ENCODE results near the gene LRSAM1.
"Not testable (repeated sequence)": the region's sequence is repeated elsewhere in the genome, so short reads cannot be mapped to it uniquely, and the experiment has no call there.

The LRSAM1 gene

GRCh38 chr9:127455324-127455992 is 4.1 kb downstream of the LRSAM1 start:
- in situ Hi-C loops (cut with HindIII; ENCODE audit: low sequenced_read_pairs): no loop called here

- in situ Hi-C loops (cut with HindIII; ENCODE audit: low sequenced_read_pairs): no loop called here
Measured at GRCh38 chr9:127457191-127457878, 6.0 kb downstream of the LRSAM1 start.

GRCh38 chr9:127458921-127459320 is 7.6 kb downstream of the LRSAM1 start:
- in situ Hi-C loops (cut with HindIII; ENCODE audit: low sequenced_read_pairs): no loop called here

DNA sequence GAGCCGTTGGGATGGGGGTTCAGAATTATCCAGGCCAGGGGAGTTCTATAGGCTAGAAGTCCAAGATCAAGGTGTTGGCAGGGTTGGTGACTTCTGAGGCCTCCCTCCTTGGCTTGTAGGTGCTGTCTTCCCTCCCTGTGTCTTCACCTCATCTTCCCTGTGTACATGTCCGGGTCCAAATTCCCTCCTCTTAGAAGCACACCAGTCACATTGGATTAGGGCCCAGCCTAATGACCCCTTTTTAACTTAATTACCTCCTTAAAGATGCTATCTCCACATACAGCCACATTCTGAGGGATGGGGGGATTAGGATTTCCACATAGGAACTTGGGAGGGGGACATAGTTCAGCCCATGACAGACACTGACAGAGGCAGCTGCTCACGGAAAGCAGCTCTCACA is 12.1 kb downstream of the LRSAM1 start:
- in situ Hi-C loops (cut with HindIII; ENCODE audit: low sequenced_read_pairs): no loop called here

DNA sequence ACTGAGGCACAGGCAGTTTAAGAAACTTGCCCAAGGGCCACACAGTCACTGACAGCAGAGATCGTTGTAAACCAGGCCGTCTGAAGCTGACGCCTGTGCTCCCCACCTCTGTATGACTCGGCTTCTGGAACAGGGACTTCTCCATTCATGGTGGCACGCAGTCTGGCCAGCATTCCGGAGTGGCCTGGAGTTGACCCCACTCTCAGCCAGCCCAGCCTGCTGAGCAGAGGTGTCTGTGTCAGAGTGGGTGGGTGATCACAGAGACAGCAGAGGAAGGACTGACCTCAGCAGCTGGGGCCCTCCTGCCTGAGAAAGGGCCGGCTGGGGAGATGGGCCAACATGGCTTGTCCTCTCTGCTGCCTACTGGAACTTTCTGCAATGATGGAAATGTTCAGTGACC is 12.6 kb downstream of the LRSAM1 start:
- in situ Hi-C loops (cut with HindIII; ENCODE audit: low sequenced_read_pairs): no loop called here

DNA sequence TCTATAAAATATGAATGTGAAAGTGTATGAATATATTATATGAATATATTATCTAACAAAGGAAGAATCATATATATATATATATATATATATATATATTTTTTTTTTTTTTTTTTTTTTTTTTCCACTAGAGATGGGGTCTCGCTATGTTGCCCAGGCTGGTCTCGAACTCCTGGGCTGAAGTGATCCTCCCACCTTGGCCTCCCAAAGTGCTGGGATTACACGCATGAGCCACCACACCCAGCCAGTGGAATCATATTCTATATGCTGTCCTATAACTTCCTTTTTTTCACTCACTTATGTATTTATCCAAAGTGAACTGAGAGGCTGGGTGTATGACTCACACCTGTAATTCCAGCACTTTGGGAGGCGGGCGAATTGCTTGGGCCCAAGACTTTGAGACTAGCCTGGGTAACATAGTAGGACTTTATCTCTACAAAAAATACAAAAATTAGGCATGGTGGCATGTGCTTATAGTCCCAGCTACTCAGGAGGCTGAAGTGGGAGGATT is 15.2 kb downstream of the LRSAM1 start:
- in situ Hi-C loops (cut with HindIII; ENCODE audit: low sequenced_read_pairs): not testable (repeated sequence)

DNA sequence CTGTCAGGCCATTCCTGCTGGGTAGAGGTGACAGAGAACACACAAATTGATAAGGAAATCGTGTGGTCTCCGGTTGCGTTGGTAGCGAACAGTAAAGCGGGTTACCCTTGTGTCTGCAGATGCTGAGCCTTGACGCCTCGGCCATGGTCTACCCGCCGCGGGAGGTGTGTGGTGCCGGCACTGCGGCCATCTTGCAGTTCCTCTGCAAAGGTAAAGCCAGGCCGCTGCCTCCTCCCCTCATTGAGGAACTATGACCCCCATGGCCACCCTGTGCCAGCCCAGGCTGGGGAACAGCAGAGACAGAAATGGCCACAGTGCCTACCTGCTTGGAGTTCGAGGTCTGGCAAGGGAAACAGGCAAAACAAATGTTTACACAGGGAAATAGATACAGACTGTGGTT is 16.3 kb downstream of the LRSAM1 start:
- in situ Hi-C loops (cut with HindIII; ENCODE audit: low sequenced_read_pairs): no loop called here

DNA sequence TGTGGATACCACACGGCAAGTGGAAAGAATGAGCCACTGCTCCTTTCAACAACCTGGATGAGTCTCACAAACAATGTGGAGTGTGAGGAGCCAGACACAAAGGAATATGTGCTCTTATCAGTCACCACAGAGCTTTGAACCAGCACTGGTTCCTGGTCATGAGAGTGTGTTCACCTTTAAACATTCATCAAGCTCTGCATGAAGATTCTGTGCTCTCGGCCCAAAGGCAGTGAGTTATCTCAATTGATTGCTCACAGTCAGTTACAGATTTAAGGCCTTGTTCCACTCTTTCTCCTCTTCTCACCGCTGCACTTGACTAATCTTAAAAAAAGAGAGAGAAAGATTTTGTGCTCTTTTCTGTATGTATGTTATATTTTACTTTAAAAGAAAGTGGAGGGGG is 19.4 kb downstream of the LRSAM1 start:
- in situ Hi-C loops (cut with HindIII; ENCODE audit: low sequenced_read_pairs): no loop called here

DNA sequence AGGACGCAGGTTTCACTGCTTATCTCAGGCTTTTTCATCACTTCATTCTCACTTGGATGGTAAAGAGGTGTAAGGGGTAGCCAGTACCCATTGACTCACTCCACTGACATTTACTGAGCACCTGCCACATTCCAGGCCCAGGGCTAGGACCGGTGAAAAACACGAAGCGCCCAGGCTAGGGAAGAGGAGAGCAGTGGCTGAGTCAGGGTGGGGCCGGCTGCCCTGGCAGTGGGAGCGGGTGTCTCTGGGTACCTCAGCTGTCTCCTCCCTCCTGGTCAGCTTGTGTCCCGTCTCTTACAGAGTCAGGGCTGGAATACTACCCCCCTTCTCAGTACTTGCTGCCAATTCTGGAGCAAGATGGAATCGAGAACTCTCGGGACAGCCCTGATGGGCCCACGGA is 22.2 kb downstream of the LRSAM1 start:
- in situ Hi-C loops (cut with HindIII; ENCODE audit: low sequenced_read_pairs): no loop called here

DNA sequence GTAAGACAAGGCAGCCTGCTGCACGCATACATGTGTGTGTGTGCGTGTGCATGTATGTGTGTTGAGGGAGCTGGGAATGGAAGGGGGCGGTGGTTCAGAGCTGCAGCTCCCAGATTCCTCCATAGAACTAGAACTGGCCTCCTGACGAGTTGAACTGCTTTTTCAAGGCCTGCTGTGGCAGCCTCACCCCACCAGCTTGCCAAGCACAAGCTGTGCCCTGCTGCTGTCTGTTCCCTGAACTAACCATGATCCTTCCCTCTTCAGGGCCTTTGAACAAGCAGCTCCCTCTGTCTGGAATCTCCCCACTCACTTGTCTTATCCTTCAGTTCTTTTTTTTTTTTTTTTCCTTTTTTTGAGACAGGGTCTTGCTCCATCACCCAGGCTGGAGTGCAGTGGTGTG is 22.6 kb downstream of the LRSAM1 start:
- in situ Hi-C loops (cut with HindIII; ENCODE audit: low sequenced_read_pairs): no loop called here

DNA sequence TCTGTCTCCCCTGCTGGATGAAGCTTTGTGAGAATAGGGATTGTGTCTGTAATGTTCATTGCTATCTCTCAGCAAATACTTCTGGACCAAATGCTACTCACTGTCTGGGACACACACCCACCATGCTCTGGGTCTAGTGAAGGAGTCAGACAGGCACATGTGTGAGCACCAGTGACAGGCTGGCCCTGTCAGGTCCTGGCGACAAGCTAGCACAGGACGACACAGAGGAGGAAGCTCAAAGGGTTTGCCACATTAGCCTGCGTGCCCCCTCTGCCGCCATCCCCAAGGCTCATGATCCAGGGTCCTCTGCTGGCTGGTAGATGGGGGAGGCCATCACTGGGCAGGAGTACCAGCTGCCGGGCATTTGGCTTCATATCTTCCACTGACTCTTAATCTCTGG is 23.3 kb downstream of the LRSAM1 start:
- in situ Hi-C loops (cut with HindIII; ENCODE audit: low sequenced_read_pairs): no loop called here

DNA sequence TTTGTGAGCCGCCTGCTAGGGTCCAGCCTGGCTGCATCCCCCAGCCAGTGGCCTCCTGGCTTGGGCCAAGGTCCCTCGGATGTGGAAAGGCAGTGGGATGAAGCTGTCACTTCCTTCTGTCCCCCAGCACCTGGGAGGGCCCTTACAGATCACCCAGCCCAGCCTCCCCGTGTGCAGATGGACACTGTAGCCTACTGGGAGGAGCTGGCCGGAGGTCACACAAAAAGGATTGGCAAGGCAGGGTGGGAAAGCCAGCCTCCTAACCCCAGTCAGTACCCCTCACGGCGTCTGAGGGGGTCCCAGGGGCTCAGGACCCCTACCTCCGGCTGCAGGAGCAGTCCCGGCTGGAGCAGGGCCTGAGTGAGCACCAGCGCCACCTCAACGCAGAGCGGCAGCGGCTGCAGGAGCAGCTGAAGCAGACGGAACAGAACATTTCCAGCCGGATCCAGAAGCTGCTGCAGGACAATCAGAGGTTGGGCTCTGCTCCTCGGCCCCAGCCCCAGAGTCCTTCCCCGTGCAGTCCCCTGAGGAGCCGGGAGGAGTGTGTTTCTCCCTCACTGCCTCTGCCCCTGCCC is 28.3 kb downstream of the LRSAM1 start:
- in situ Hi-C loops (cut with HindIII; ENCODE audit: low sequenced_read_pairs): no loop called here

GRCh38 chr9:127482662-127483061 is 31.4 kb downstream of the LRSAM1 start:
- in situ Hi-C loops (cut with HindIII; ENCODE audit: low sequenced_read_pairs): no loop called here

DNA sequence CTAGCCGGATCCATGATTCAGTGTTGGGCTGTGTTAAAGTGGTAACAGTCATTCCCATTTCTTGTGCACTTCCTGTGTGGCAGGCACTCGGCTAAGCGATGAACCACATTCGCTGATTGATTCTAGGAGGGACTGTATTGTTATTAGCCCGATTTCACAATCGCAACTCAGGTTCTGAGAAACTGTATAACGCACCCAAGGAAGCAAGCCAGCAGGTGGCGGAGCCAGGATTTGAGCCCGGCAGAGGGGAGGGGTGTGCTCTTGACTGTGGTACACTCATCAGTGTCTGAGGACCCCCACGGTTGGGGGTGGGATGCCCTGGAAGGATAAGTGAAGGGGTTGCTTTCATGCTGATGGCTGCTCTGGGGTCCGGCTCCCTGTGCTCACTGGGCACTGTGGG is 34.7 kb downstream of the LRSAM1 start:
- in situ Hi-C loops (cut with HindIII; ENCODE audit: low sequenced_read_pairs): no loop called here

DNA sequence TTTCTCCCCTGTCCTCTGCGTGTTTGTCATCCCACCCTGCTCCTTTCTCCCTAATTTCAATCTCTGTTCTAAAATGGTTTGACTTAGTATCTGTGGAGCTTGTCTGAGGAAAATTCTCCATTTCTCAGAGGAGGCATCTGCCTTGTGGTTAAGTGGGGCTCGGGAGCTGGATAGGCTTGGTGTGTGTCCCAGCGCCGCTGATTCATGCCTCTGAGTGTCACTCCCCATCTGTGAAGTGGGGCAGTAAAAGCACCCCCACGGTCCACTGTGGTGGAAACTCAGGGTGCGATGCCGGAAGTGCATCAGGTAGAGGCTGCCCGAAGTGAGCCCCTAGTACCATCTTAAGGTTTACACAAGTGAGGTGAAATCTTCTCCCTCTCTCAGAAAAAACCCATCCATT is 37.6 kb downstream of the LRSAM1 start:
- in situ Hi-C loops (cut with HindIII; ENCODE audit: low sequenced_read_pairs): no loop called here

DNA sequence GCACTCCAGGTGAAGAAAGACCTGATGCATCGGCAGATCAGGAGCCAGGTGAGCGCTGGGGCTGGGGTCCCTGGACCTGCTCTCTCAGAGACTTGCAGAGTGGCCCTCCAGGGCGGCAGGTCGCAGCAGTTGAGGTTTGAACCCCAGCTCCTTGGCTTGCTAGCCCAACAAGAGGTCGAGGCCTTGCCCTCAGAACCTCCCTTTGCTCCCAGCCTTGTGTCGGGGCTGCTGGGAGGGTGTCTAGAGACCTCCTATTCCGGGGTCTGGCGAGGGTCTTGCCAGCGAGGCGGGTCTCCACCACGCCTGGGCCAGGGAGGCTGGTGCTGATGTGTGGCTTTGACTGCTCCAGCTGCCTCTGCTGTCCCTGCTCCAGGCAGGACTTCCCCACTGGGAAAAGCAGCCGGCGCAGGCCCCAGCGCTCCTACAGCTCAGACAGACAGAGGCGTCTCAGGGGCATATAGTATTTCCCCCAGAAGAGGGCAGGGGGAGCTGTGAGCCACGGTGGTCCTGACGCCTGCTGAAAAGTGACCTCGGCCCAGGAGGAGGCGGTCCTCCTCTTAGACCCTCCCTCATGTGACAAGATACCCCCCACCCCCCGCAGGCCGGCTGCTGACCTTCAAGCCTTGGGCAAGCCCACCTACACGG is 38.3 kb downstream of the LRSAM1 start:
- in situ Hi-C loops (cut with HindIII; ENCODE audit: low sequenced_read_pairs): no loop called here

GRCh38 chr9:127490535-127491230 is 39.4 kb downstream of the LRSAM1 start:
- in situ Hi-C loops (cut with HindIII; ENCODE audit: low sequenced_read_pairs): no loop called here

GRCh38 chr9:127491516-127491915 is 40.2 kb downstream of the LRSAM1 start:
- in situ Hi-C loops (cut with HindIII; ENCODE audit: low sequenced_read_pairs): no loop called here

DNA sequence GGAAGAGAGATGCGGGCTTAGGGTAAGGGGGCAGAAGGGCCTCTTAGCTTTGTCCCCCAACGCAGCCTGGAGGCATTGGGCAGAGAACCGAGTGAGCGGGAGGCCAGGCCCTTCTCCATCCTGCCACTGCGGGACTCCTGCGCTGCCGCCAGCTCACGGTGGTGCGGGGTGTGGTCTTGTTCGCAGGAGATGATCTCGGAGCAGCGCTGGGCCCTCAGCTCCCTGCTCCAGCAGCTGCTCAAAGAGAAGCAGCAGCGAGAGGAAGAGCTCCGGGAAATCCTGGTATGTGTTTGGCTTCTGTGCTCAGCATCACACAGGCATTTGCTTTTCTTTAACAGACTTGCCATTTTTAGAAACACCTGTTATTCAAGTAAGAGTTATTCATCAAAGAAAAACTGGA is 41.3 kb downstream of the LRSAM1 start:
- in situ Hi-C loops (cut with HindIII; ENCODE audit: low sequenced_read_pairs): no loop called here

GRCh38 chr9:127493592-127494303 is 42.4 kb downstream of the LRSAM1 start:
- in situ Hi-C loops (cut with HindIII; ENCODE audit: low sequenced_read_pairs): no loop called here

GRCh38 chr9:127494304-127494702 is 43.0 kb downstream of the LRSAM1 start:
- in situ Hi-C loops (cut with HindIII; ENCODE audit: low sequenced_read_pairs): no loop called here
